Measurements from ENCODE around the gene GOLGA5.

Gene GOLGA5

GRCh38 chr14:92783813-92784431 is 10.2 kb upstream of the GOLGA5 start:
- TF ChIP-seq, protein P1, sequence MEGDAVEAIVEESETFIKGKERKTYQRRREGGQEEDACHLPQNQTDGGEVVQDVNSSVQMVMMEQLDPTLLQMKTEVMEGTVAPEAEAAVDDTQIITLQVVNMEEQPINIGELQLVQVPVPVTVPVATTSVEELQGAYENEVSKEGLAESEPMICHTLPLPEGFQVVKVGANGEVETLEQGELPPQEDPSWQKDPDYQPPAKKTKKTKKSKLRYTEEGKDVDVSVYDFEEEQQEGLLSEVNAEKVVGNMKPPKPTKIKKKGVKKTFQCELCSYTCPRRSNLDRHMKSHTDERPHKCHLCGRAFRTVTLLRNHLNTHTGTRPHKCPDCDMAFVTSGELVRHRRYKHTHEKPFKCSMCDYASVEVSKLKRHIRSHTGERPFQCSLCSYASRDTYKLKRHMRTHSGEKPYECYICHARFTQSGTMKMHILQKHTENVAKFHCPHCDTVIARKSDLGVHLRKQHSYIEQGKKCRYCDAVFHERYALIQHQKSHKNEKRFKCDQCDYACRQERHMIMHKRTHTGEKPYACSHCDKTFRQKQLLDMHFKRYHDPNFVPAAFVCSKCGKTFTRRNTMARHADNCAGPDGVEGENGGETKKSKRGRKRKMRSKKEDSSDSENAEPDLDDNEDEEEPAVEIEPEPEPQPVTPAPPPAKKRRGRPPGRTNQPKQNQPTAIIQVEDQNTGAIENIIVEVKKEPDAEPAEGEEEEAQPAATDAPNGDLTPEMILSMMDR (IDR thresholded peaks at IDR 0.05; ENCODE audit: insufficient read depth, low read depth, low read length, missing control alignments) = peak; percentile 54
- DNase-seq (ENCODE audit: low read depth) = peak; percentile 75

DNA sequence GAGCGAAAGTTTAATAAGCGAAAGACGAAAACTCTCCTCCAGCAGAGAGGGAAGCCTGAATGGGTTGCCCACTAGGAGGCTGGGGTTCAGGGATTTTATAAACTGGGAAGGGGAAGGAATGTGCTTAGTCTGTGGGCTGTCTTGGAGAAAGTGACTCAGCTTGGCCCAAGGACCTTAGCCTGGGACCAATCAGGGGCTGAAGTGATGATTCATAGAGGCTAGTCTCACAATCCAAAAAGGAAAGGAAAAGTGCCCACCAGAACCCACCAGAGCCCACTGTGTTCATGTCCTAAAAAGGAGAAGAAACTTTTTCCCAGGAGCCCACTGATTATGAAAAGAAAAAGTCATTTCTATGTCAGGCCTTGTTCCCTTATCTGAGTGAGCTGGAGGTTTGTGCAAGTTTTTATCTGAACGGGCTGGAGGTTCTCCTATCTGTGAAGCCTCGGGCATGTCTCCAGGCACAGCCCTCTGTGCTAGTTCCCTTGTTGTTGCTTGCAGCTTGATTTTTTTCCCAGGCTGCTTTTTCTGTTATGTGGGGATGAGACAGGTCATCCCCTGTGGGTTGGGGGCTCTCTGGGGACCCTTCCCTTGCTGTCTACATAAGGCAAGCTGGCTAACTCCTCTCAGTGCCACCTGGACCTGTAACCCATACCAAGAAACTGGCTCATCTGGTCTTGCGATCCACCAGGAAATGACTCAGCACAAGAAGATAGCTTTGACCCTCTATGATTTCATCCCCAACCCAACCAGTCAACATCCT is 8.3 kb upstream of the GOLGA5 start:
- H3K4me3 ChIP-seq (ENCODE audit: low read depth, low read length) = no peak overlapping the region
- no peak for DNase-seq (ENCODE audit: low read depth)
- TF ChIP-seq, protein P1 (IDR thresholded peaks at IDR 0.05; ENCODE audit: insufficient read depth, low read depth, low read length, missing control alignments) = no peak

More at GRCh38 chr14:92783813-92784431, 10.2 kb upstream of the GOLGA5 start:
- no peak overlapping the region for H3K4me3 ChIP-seq (ENCODE audit: low read depth, low read length)

- no peak for DNase-seq (ENCODE audit: low read depth)
- H3K4me3 ChIP-seq (ENCODE audit: low read depth, low read length) = no peak overlapping the region
- TF ChIP-seq, protein P1 (IDR thresholded peaks at IDR 0.05; ENCODE audit: insufficient read depth, low read depth, low read length, missing control alignments) = no peak
These were observed 7.7 kb upstream of the GOLGA5 start for GRCh38 chr14:92786427-92786756.

DNA sequence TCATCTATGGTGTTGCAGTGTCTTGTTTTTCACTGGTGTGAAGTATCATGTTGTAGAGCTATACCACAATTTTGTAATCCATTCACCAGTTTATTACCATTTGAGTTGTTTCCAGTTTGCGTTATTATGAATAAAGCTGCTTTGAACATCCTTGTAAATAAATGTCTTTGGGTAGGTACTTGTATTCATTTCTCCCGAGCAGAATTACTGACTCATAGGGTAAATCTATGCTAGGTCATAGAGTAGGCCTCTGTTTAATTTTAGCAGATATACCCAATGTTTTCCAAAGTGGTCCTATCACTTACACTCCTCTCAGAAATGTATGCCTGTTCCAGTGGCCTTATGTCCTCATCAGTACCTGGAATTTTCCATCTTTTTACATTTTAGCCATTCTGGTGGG is 6.6 kb upstream of the GOLGA5 start:
- no peak overlapping the region for H3K4me3 ChIP-seq (ENCODE audit: low read depth, low read length)
- no peak for DNase-seq (ENCODE audit: low read depth)
- TF ChIP-seq, protein P1 (IDR thresholded peaks at IDR 0.05; ENCODE audit: insufficient read depth, low read depth, low read length, missing control alignments) = no peak

GRCh38 chr14:92789457-92790089 is 4.5 kb upstream of the GOLGA5 start:
- H3K4me3 ChIP-seq (ENCODE audit: low read depth, low read length) = no peak overlapping the region
- TF ChIP-seq, protein P1 (IDR thresholded peaks at IDR 0.05; ENCODE audit: insufficient read depth, low read depth, low read length, missing control alignments) = no peak
- DNase-seq (ENCODE audit: low read depth) = no peak

GRCh38 chr14:92792885-92793284 is 1.2 kb upstream of the GOLGA5 start:
- TF ChIP-seq, protein P1 (IDR thresholded peaks at IDR 0.05; ENCODE audit: insufficient read depth, low read depth, low read length, missing control alignments) = no peak
- DNase-seq (ENCODE audit: low read depth) = no peak
- no peak overlapping the region for H3K4me3 ChIP-seq (ENCODE audit: low read depth, low read length)

Data from GM12865 (cell line).